T-helper 9 cell (primary cell): ENCODE data around the gene CD48.

Experiments
- DNase-seq: peaks from one replicate; pipeline ENCODE4 v3.0.0-alpha.2; 2020

Gene CD48

DNA sequence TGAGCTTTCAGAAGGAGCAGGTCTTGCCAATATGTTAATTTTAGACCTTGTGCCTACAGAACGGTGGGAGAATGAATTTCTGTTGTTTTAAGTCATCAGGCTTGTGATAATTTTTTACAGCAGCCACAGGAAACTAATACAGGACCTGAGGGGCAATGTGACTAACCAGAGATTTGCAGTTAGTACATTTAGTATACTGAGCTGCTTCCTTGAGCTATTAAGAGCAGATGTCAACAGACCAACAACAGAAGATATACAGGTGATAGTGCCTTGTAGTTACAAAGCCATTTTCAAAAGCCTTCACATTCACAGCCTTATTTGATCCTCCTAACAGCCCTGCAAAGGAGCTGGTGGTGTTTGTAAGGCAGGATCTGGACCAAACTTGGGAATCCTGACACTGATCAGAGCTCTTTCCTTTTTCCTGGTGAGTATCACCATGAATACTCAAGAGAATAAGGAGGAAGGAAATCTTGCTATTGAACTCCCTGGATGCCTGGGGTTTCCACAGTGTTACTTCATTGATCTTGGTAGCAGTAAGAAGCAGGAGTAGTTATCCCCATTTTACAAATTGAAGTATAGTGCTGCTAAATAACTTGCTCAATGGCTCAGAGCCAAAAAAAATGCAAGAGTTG lies 60.1 kb downstream of the CD48 start:
- no peak for DNase-seq

- DNase-seq: no peak
These were observed 64.3 kb downstream of the CD48 start for GRCh38 chr1:160647329-160647720.

GRCh38 chr1:160646711-160647328 lies 64.8 kb downstream of the CD48 start, which contains the start of gene SLAMF1:
TSS of gene SLAMF1 (minus strand) at chr1:160647044. CDS start at chr1:160646945, 99 bp downstream.
- DNase-seq: no peak

GRCh38 chr1:160646180-160646579 lies 65.4 kb downstream of the CD48 start:
- DNase-seq: no peak

DNA sequence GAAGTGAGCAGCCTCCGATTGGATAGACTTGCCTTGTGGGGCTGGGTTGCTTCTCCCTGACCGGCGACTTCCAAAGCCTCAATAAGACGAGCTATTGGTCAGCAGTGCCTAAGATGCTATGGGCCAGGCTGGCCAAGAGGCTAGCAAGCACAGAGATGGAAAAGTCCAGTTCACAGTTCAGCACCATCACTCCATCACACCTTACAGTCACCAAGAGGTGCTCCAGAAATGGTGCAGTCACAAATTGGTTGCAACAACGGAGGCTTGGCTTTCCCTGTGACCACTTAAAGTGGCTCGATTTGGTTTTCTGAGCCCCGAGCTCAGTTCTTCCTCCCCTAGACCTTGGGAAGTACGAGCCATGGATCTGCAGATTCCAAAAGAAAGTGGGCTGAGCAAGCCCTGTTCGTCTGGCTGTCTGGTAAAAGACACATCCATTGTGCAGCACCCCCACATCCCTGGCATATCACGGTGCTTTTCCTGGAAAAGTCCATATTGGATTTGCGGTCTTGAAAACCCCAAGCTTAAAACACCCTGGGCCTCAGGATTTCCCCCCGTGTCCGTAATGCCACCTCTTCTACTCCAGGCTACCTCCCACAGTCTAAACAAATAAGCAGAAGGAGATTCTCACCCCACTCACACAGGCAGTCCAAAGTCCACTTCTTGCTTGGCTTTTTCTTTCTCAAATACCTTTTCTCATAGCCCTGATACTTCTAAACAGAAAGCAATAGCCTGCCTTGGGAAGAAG lies 66.1 kb downstream of the CD48 start:
- no peak for DNase-seq

DNA sequence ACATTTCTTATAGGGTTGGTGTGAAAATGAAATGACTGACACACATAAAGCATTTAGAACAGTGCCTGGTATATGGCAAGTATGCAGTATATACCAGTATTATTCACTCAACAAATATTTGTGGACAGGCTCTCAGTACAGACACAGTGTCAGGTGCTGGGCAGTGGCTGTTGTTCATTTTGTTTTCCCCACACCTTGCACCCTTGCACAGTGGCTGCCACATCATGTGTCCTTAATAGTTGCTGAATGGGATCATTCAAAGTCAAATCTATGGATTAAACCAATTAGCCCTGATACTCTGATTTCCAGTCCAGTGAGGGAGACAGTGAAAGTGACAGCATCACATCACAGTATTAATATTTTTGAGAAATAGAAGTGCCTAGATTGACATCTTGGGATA lies 67.2 kb downstream of the CD48 start:
- DNase-seq: no peak

GRCh38 chr1:160643138-160643537 lies 68.5 kb downstream of the CD48 start:
- no peak for DNase-seq

DNA sequence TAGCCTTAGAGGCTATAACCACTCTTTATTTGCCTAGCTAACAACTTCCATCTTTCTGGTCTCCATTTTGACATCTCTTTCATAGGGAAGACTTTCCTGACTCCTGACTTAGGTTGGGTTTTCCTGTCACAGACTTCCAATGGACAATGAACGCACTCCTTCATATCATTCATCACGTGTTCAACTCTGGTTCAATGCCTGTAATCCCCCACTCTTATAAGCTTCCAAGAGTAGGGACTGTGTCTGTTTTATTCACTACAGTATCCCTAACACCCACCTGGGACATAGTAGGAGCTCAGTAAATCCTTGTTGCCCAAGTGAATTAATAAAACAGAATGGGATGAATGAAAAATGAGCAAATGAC lies 69.4 kb downstream of the CD48 start:
- DNase-seq: no peak

GRCh38 chr1:160641323-160642280 lies 70.0 kb downstream of the CD48 start:
- no peak for DNase-seq

DNA sequence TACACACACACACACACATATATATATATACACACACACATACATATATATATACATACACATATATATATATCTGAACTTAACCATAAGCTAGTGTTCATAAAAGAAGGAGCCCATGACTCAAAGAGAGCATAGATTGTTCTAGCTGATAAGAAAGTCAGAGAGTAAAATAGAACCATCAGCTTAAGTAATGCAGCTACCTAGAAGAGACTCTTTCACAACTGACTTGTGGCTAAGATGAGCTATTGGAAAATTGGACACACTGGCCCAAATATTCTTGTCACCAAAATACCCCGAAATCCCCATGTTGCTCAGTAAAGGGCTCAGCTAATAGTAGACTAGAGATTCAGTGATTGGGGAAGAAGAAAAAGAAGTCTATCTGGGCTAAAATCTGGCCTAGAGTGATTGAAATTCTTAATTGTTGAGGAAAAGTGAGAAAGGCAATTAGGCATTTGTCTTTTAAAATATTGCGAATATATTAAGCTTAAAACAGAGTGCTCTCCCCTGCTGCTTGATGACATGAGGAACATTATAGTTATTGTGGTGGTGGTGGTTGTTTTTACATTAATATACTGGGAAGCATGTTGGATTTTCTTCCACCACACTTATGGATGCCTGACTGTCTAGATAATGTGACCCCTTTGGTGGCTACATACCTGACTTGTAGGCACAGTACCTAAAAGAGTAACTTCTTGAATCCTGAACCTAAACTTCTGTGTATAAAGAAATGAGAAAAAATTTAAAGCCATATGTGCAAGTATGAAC lies 71.1 kb downstream of the CD48 start:
- no peak for DNase-seq

GRCh38 chr1:160639652-160640051 lies 72.0 kb downstream of the CD48 start:
- no peak for DNase-seq

DNA sequence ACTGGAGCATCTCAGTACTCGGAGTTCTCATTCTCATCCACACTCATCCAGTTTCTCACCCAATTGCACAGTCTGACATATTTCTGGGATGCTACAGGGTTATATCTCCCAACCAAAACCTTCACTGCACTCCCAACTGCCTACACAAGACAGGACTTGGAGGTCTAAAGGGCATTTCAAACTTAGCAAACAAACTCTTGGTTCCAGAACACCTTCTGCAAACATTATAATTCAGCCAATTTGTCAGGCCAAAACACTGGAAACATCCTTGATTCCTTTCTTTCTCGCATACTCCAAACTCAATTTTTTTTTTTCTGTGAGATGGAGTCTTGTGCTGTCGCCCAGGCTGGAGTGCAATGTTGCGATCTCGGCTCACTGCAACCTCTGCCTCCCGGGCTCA lies 72.7 kb downstream of the CD48 start:
- no peak for DNase-seq

DNA sequence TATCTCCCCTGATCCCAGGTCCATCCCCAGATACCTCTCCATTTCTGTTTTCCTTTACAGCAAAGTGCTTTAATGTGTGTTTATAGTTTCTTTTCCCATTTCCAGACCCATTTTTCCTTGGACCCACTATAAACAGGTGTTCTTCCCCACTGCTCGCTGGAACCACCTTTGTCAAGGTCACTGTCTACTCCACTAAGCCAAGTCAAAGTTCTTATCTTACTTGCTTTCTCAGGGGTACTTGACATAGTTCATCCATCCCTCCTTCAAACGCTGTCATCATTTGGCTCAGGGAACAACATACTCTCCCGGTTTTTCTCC lies 73.1 kb downstream of the CD48 start:
- DNase-seq: no peak

GRCh38 chr1:160637821-160638539 lies 73.6 kb downstream of the CD48 start:
- DNase-seq: no peak

DNA sequence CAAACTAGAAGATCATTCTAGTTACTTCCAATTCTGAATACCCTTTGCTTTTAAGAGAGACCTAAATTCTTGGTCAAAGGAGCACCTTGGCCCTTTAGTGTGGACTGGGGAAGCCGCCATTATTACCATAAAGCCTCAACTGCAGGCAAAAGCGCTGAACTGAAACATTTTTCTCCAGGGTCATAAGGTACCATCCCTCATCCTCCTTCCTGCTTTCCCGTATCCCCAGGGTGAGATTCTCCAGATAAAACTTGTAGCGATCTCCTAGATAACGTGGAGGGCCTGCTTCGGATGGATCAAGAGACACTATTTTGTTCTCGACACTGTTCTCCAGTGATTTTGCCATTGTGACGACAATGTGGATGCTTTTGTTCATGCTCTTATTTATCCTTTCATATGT lies 74.6 kb downstream of the CD48 start:
- DNase-seq: no peak

DNA sequence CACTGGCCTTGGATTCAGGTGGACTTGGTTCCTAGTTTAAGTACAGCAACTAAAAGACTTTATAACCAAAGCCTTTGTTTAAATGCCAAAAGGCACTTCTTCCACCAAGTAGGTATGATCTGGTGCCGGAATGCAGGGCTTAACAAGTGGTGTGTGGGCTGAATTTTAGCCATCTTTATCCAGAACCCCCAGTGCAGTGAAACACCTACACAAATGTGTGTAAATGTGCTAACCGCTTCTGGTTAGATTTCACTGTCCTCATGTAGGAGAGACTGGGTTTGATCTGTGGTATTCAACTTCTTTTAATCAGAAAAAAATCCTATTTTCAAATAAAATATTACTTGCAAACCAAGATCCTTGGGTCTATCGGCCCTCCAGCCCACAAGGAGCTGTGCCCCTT lies 75.1 kb downstream of the CD48 start:
- no peak for DNase-seq

DNA sequence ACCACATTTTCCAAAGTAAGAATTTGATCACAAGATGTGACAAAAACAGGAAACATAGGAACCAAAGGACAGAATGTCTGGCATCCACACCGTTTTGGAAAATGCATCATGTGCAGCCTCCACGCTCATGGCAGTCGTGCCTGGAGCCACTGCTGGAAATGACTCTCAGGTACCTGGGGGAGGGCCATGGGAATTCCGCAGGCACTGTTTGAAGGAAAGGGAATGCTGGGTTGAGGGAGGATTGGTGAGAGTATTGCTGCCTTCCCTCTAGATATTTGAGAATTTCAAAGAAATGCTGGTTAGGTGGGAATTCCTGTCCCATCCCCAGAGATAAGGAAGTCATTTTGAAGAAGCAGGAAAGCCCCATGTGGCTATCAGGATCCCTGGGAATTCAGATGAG lies 75.5 kb downstream of the CD48 start:
- DNase-seq: no peak

DNA sequence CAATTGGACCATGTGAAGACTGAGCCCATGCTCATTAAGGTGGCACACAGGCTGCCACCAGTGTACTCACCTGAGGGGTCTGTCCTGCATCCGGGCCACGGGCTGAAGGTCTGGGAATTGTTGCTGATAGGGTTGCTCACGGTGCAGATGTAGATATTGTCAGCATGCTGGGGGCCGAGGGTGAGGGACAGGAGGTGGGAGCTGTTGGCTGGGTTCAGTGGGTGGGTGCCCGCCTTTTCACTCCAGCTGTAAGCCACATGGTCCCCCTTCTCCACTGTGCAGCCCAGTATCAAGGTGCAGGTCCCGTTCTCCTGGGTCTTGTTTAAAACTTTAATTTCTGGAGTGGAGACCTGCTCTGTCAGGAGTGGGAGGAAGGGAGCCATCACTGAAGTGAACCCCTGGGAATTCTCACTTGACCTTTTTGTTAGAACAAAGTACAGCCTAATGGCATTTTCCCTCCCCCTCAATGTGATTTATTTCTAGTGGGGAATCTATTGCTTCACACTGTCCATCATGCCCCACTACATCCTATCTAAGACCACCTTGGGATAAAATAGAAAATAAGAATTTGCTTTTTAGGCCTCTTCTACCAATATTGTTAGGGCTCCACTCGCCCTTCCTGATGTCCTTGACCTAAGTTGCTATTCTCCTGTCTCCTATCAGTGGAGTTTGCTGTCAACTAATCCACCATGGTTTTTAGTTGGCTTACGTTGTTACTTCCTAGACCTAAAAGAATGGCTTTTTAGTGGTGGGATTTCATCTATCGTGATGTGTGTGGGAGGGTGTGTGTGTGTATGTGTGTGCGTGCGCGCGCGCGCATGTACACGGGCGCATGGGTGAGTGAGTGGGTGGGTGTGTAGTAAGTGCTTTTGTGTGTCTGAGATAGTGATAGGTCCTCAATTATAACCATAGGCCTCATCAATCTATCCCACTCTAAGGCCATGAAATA lies 76.8 kb downstream of the CD48 start:
- no peak for DNase-seq

GRCh38 chr1:160633330-160633903 lies 78.2 kb downstream of the CD48 start:
- no peak for DNase-seq

DNA sequence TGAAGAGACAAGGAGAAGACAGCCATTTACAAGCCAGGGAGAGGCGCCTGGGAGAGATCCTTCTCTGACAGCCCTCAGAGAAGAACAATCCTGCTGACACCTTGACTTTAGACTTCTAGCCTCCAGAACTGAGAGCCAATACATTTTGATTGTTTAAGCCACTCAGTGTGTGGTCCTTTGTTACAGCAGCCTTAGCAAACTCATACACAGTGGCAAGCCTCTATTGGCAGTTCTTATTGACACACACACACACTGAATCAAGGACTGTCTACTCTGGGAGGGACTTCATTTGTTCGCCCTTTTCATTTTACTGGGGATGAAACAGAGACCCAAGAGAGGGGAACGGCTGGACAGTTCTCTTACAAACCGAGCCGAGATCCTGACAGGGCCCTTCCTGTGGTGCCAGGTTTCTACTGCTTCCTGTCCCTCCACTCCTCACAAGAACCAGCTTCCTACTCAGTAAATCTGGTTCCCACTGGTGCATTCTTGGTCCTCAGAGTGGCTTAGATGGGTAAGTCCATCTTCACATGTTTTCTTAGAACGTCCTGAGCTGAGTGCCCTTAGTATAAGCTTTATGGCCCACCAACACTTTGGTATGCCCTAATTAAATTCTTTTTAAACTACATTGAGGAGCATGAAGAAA lies 79.5 kb downstream of the CD48 start:
- no peak for DNase-seq
